Measurements from ENCODE around the gene SLC34A3.

SLC34A3 gene

GRCh38 chr9:137236238-137236935, 5.7 kb downstream of the SLC34A3 start:
- TF ChIP-seq SIN3A (IDR thresholded peaks at IDR 0.05; ENCODE audit: borderline replicate concordance, insufficient read depth, low read length) (no peak), TAF1 (IDR thresholded peaks at IDR 0.05; ENCODE audit: borderline replicate concordance, insufficient read depth, low read length) (no peak), FOXP2 (optimal IDR thresholded peaks at IDR 0.05; ENCODE audit: borderline replicate concordance, extremely low read depth, extremely low read length, insufficient read depth) (no peak), REST (IDR thresholded peaks at IDR 0.05; ENCODE audit: insufficient read depth in 1 of 2, low read depth in 2 of 2, low read length in 2 of 2) (no peak), POLR2AphosphoS5 (IDR thresholded peaks at IDR 0.05; ENCODE audit: low read depth, low read length) (no peak)

- TF ChIP-seq SIN3A (IDR thresholded peaks at IDR 0.05; ENCODE audit: borderline replicate concordance, insufficient read depth, low read length) (no peak), FOXP2 (optimal IDR thresholded peaks at IDR 0.05; ENCODE audit: borderline replicate concordance, extremely low read depth, extremely low read length, insufficient read depth) (no peak), TAF1 (IDR thresholded peaks at IDR 0.05; ENCODE audit: borderline replicate concordance, insufficient read depth, low read length) (no peak), REST (IDR thresholded peaks at IDR 0.05; ENCODE audit: insufficient read depth in 1 of 2, low read depth in 2 of 2, low read length in 2 of 2) (no peak)
Measured at GRCh38 chr9:137236936-137237421, 6.3 kb downstream of the SLC34A3 start.

GRCh38 chr9:137237759-137238726, 7.3 kb downstream of the SLC34A3 start:
- TF ChIP-seq TAF1 (IDR thresholded peaks at IDR 0.05; ENCODE audit: borderline replicate concordance, insufficient read depth, low read length) = no peak
- TF ChIP-seq SIN3A (IDR thresholded peaks at IDR 0.05; ENCODE audit: borderline replicate concordance, insufficient read depth, low read length) = no peak
- TF ChIP-seq POLR2AphosphoS5 (IDR thresholded peaks at IDR 0.05; ENCODE audit: low read depth, low read length) = no peak
- TF ChIP-seq FOXP2 (optimal IDR thresholded peaks at IDR 0.05; ENCODE audit: borderline replicate concordance, extremely low read depth, extremely low read length, insufficient read depth) = no peak
- no peak for TF ChIP-seq REST (IDR thresholded peaks at IDR 0.05; ENCODE audit: insufficient read depth in 1 of 2, low read depth in 2 of 2, low read length in 2 of 2)

- TF ChIP-seq POLR2AphosphoS5 (IDR thresholded peaks at IDR 0.05; ENCODE audit: low read depth, low read length) (no peak; the same call in 1 of the 2 replicates), SIN3A (IDR thresholded peaks at IDR 0.05; ENCODE audit: borderline replicate concordance, insufficient read depth, low read length) (no peak), TAF1 (IDR thresholded peaks at IDR 0.05; ENCODE audit: borderline replicate concordance, insufficient read depth, low read length) (0 out of 2 replicates have a peak, but pooled peaks have one; percentile 31), FOXP2 (optimal IDR thresholded peaks at IDR 0.05; ENCODE audit: borderline replicate concordance, extremely low read depth, extremely low read length, insufficient read depth) (no peak), REST (IDR thresholded peaks at IDR 0.05; ENCODE audit: insufficient read depth in 1 of 2, low read depth in 2 of 2, low read length in 2 of 2) (no peak)
Measured at GRCh38 chr9:137240318-137240840, 9.7 kb downstream of the SLC34A3 start.

Data from PFSK-1 (cell line).